K562 (cell line): Measurements from ENCODE around the gene SH3GL3. TPM values are rescaled to one million over a fixed set of nuclear protein-coding genes. Genes with fewer than 3 reads are reported as not detected.

ENCODE experiments used
- ATAC-seq: fragments of 200-7000 bp; cut with Tn5 transposase; 3 replicates; pipeline ENCODE4 v1.9.1; 2020; ENCODE audit warnings: moderate library complexity
- BruUV-seq: library from RNA; stranded (reverse); fragments of 400-500 nt; replicated peaks from 2 replicates; lab custom pipeline; 2021; lab: Mats Ljungman, UMichigan
- CTCF ChIA-PET: fragments of 300-600 bp; formaldehyde crosslinking; extraction: SDS; loops from one replicate; lab custom pipeline; 2021; ENCODE audit warnings: low intra/inter-chr PET ratio; lab: Yijun Ruan, JAX
- POLR2A ChIA-PET: fragments of 300-600, 350-650 bp; sonication (Branson Sonifier 250); formaldehyde crosslinking; extraction: SDS; loops from one replicate; lab custom pipeline; 2021; ENCODE audit warnings: antibody characterized with exemption, inconsistent platforms; lab: Yijun Ruan, JAX
- DNase-seq, 4 experiments: peaks; one replicate each; pipeline versions ENCODE4 v3.0.0 to v3.0.0-alpha.2; 2011 to 2018; ENCODE audit warnings: low spot score in 3 of 4, mixed read lengths in 3 of 4; ENCODE audit errors: extremely low read depth in 1 of 4
- FAIRE-seq: peaks from 2 replicates; lab custom pipeline; 2011; peaks lifted over from hg19 to GRCh38; lab: Jason Lieb, UNC
- H2AFZ ChIP-seq: 2 replicates; pipeline ENCODE4 v1.6.0; 2011; ENCODE audit warnings: low read depth, low read length, control low read depth, inconsistent platforms
- H3K27ac ChIP-seq: fragments of 200-600 bp; 3 replicates; pipeline ENCODE4 v1.8.0; 2011; ENCODE audit warnings: low read depth, mild to moderate bottlenecking, control low read depth, inconsistent platforms, low read length, moderate library complexity, mixed read lengths; ENCODE audit errors: extremely low read depth
- H3K27me3 ChIP-seq, 2 experiments: fragments of 300-600 bp in 1 of 2; 2 replicates in 1 of 2; 3 replicates in 1 of 2; pipeline versions ENCODE4 v1.6.0 to v1.8.0; 2011; ENCODE audit warnings: inconsistent platforms in 2 of 2, low read length in 2 of 2, mild to moderate bottlenecking in 1 of 2, mixed read lengths in 1 of 2, moderate library complexity in 1 of 2; ENCODE audit not compliant: control insufficient read depth in 2 of 2, insufficient read depth in 2 of 2
- H3K36me3 ChIP-seq: fragments of 300-600 bp; 3 replicates; pipeline ENCODE4 v1.8.0; 2011; ENCODE audit warnings: mild to moderate bottlenecking, low read length, inconsistent platforms; ENCODE audit not compliant: control insufficient read depth, insufficient read depth
- H3K4me1 ChIP-seq, 2 experiments: fragments of 200-600 bp in 1 of 2; replicated peaks in 1 of 2; 2 replicates in 1 of 2; 3 replicates in 1 of 2; pipeline versions ENCODE4 v1.5.1 to v1.8.0; 2011; ENCODE audit warnings: inconsistent platforms in 2 of 2, low read length in 2 of 2, mild to moderate bottlenecking in 1 of 2, mixed read lengths in 1 of 2, moderate library complexity in 1 of 2; ENCODE audit not compliant: control insufficient read depth in 2 of 2, insufficient read depth in 2 of 2
- H3K4me2 ChIP-seq: 2 replicates; pipeline ENCODE4 v1.6.1; 2011; ENCODE audit warnings: low read length, control low read depth, inconsistent platforms, mixed read lengths; ENCODE audit not compliant: insufficient read depth
- H3K4me3 ChIP-seq: fragments of 200-600 bp; sonication (generic), shearing (Covaris generic); 2 replicates; pipeline ENCODE4 v1.5.1; 2016; ENCODE audit warnings: control low read depth, inconsistent platforms
- H3K79me2 ChIP-seq: fragments of 200-600 bp; 3 replicates; pipeline ENCODE4 v1.8.0; 2011; ENCODE audit warnings: low read length, inconsistent platforms; ENCODE audit not compliant: control insufficient read depth, insufficient read depth
- H3K9ac ChIP-seq, 2 experiments: 2 replicates each; pipeline versions ENCODE4 v1.6.0 to v1.6.1; 2011; ENCODE audit warnings: low read depth in 2 of 2, low read length in 2 of 2, control low read depth in 1 of 2, inconsistent platforms in 1 of 2, mild to moderate bottlenecking in 1 of 2, mixed read lengths in 1 of 2; ENCODE audit not compliant: insufficient read depth in 1 of 2
- H3K9me1 ChIP-seq: one replicate; pipeline ENCODE4 v1.6.0; 2011; ENCODE audit warnings: inconsistent platforms, mild to moderate bottlenecking, low read length, moderate library complexity; ENCODE audit not compliant: control insufficient read depth, insufficient read depth
- H3K9me3 ChIP-seq: replicated peaks from 2 replicates; pipeline ENCODE4 v1.5.1; 2011; ENCODE audit warnings: low read depth, low read length, inconsistent platforms; ENCODE audit not compliant: control insufficient read depth, insufficient read depth
- H4K20me1 ChIP-seq: replicated peaks from 2 replicates; pipeline ENCODE4 v1.6.1; 2011; ENCODE audit warnings: low read length, inconsistent platforms, mixed read lengths; ENCODE audit not compliant: control insufficient read depth, insufficient read depth
- AFF1 ChIP-seq, 2 experiments: fragments of 450-650 bp; IDR thresholded peaks; 2 replicates each; pipeline ENCODE4 v1.6.1; 2018; ENCODE audit warnings: mild to moderate bottlenecking in 2 of 2, low read depth in 1 of 2; ENCODE audit not compliant: partially characterized antibody in 2 of 2
- BDP1 ChIP-seq: IDR thresholded peaks from 3 replicates; pipeline ENCODE4 v1.6.1; 2011; ENCODE audit not compliant: insufficient read length, insufficient read depth
- BRD4 ChIP-seq: fragments of 200-600 bp; sonication (generic); IDR thresholded peaks from 2 replicates; pipeline ENCODE4 v1.6.1; 2017; ENCODE audit warnings: inconsistent platforms
- BRD9 ChIP-seq: fragments of 450-650 bp; IDR thresholded peaks from 2 replicates; pipeline ENCODE4 v1.6.1; 2018; ENCODE audit warnings: low read depth; ENCODE audit not compliant: partially characterized antibody
- CEBPG ChIP-seq, 3 experiments: fragments of 200-800 bp in 1 of 3; sonication (Bioruptor generic) in 1 of 3; sonication (generic) in 1 of 3; formaldehyde crosslinking in 1 of 3; IDR thresholded peaks in 2 of 3; conservative IDR thresholded peaks in 1 of 3; 2 replicates each; pipeline versions ENCODE4 v1.6.1 to v1.8.0; 2016 to 2022; ENCODE audit warnings: missing compliant biosample characterization in 2 of 3, missing genetic modification characterization in 2 of 3, mild to moderate bottlenecking in 1 of 3, missing genetic modification reagents in 1 of 3
- E4F1 ChIP-seq: fragments of 250-450 bp; sonication (Bioruptor Pico); IDR thresholded peaks from 2 replicates; pipeline ENCODE4 v1.5.0; 2021; ENCODE audit warnings: mild to moderate bottlenecking, borderline replicate concordance
- RNF2 ChIP-seq: sonication (generic); IDR thresholded peaks from 2 replicates; pipeline ENCODE4 v1.6.1; 2016
- TBP ChIP-seq: optimal IDR thresholded peaks from 2 replicates; pipeline ENCODE3; 2011; ENCODE audit warnings: low read depth, low read length, improper control_type of control experiment
- TEAD4 ChIP-seq, 2 experiments: sonication (generic) in 1 of 2; formaldehyde crosslinking in 1 of 2; IDR thresholded peaks; 2 replicates each; pipeline versions ENCODE4 v1.6.1 to v1.8.0; 2012 to 2022; ENCODE audit warnings: borderline replicate concordance in 1 of 2, inconsistent platforms in 1 of 2, low read length in 1 of 2, mild to moderate bottlenecking in 1 of 2, missing genetic modification reagents in 1 of 2
- ZNF316 ChIP-seq: fragments of 450-650 bp; IDR thresholded peaks from 2 replicates; pipeline ENCODE4 v1.6.1; 2016
- ZNF347 ChIP-seq: fragments of 450-650 bp; formaldehyde crosslinking; IDR thresholded peaks from 2 replicates; pipeline ENCODE4 v1.4.0; 2020; ENCODE audit warnings: low read depth, mild to moderate bottlenecking, moderate library complexity
- WGBS: fragments of 100-300 bp; shearing (Covaris generic); methylation state at CpG from one replicate; pipeline ENCODE4 v1.1.6; 2016; ENCODE audit warnings: low coverage, mixed read lengths; ENCODE audit not compliant: insufficient coverage; ENCODE audit errors: missing lambda C conversion rate; 5-methylcytosine and 5-hydroxymethylcytosine counted together
- in situ Hi-C: fragments of 300-500 bp; cut with MboI; formaldehyde crosslinking; loops from 4 replicates; pipeline ENCODE4 v1.15.0; 2018; ENCODE audit warnings: inconsistent platforms, mixed read lengths
- intact Hi-C: fragments of 100-400 bp; cut with micrococcal nuclease; formaldehyde crosslinking; loops from 2 replicates; pipeline ENCODE4 v1.14.2; 2022
- polyA plus RNA-seq, 8 experiments: library from polyadenylated mRNA; depleted of rRNA in 4 of 8; stranded (reverse) in 5 of 8; unstranded in 3 of 8; fragments of >200 nt; fragmentation: Nextera tagmentation in 2 of 8; fragmentation: Illumina TruSeq in 1 of 8; extraction: Ambion mirVana in 2 of 8; extraction: Trizol in 1 of 8; gene quantifications; 2 replicates each; pipeline versions ENCODE4 v1.2.1 to v1.2.3, GENCODE V29; 2011 to 2014; ENCODE audit warnings: inconsistent platforms in 1 of 8, missing spikeins in 1 of 8
- total RNA-seq, 7 experiments: library from RNA; depleted of rRNA in 6 of 7; stranded (reverse); fragments of >200 nt in 6 of 7; fragmentation: Illumina TruSeq in 2 of 7; extraction: Trizol in 2 of 7; gene quantifications; 2 replicates each; pipeline versions ENCODE4 v1.2.1 to v1.2.3, GENCODE V29; 2011 to 2021; ENCODE audit warnings: low replicate concordance in 1 of 7
- TF ChIP-seq, protein P1 (sequence below): IDR thresholded peaks from 2 replicates; pipeline ENCODE4 v1.6.1; 2012; ENCODE audit warnings: low read depth, low read length, improper control_type of control experiment, borderline replicate concordance

SH3GL3 gene
- total and polyA plus RNA-seq, 9 of the 15 experiments (the other 6 are each of a cell fraction or from before 2014, with no cell fraction given), result 3.9 to 16.0 (median 9.7) TPM

GRCh38 chr15:83556754-83557153 lies 109.6 kb downstream of the SH3GL3 start (continued):
- no peak for TF ChIP-seq AFF1 (IDR thresholded peaks at IDR 0.05; ENCODE audit: low read depth in 1 of 2, partially characterized antibody in 2 of 2)
- no peak for TF ChIP-seq BDP1
- TF ChIP-seq BRD4, result no peak
- no peak for TF ChIP-seq ZNF316
- no peak for TF ChIP-seq TBP
- no peak for TF ChIP-seq TEAD4 (IDR thresholded peaks at IDR 0.05; ENCODE audit: low read length)
- no peak for TF ChIP-seq TEAD4 (CRISPR knock-in tag; IDR thresholded peaks at IDR 0.05; ENCODE audit: borderline replicate concordance)

DNA sequence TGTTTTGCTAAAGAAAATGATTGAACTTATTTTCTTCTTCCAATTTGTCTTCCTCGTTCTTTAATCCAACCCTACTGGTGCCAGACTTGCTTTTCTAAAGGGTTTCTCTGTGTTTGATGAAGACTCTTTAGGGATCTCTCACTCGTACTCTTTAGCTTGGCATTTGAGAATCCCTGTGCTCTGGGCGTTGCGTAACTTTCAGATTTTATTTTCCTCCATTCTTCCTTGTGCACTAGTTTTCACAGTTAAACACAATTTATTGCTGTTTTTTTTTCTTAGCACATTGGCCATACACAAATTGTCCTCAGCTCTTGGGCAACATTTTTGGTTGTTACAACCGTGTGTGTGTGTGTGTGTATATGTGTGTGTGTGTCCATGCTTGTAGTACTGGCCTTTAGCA lies 111.0 kb downstream of the SH3GL3 start:
- Histone ChIP-seq H3K4me3 (no peak overlapping the region), H3K9me1 (no peaks in the 10 kb centered on the region), H4K20me1 (no peaks in the 10 kb centered on the region), H3K4me1 (peaks cover 2 to 4% of the 10 kb centered on the region in 2 experiments; a peak in 3 of 5 replicates), H3K4me2 (no peak overlapping the region), H3K36me3 (no peaks in the 10 kb centered on the region), H3K9ac (no peak overlapping the region), H3K79me2 (peaks cover 5% of the 10 kb centered on the region; the same call in 1 of the 3 replicates), H3K27me3 (no peaks in the 10 kb centered on the region), H3K9me3 (no peaks in the 10 kb centered on the region), H3K27ac (no peak overlapping the region), H2AFZ (no peak overlapping the region)
- ATAC-seq (no peak), FAIRE-seq (no peak), DNase-seq (no peak)
- no TSS peak for BruUV-seq
- CTCF ChIA-PET, result interaction anchor here (4.3 kb wide), 1 partner anchor 119 kb away, joined by 54 read pairs; no protein-coding TSS in a partner anchor
- intact Hi-C loops, result loop anchor here (2.0 kb wide), 1 partner anchor 111 kb away; the partner anchor contains the start of gene SH3GL3
- in situ Hi-C loops, result loop anchor here (5.0 to 10.0 kb wide), 2 partner anchors 121 to 303 kb away; no protein-coding TSS in a partner anchor
- POLR2A ChIA-PET, result no interaction called here
- WGBS, result 60% methylated on average over 5 of the region's 5 CpGs
- no peak for TF ChIP-seq E4F1 (CRISPR knock-in tag)
- TF ChIP-seq BRD9, result no peak
- TF ChIP-seq RNF2, result no peak
- no peak for TF ChIP-seq ZNF347 (CRISPR knock-in tag)
- TF ChIP-seq, protein P1, sequence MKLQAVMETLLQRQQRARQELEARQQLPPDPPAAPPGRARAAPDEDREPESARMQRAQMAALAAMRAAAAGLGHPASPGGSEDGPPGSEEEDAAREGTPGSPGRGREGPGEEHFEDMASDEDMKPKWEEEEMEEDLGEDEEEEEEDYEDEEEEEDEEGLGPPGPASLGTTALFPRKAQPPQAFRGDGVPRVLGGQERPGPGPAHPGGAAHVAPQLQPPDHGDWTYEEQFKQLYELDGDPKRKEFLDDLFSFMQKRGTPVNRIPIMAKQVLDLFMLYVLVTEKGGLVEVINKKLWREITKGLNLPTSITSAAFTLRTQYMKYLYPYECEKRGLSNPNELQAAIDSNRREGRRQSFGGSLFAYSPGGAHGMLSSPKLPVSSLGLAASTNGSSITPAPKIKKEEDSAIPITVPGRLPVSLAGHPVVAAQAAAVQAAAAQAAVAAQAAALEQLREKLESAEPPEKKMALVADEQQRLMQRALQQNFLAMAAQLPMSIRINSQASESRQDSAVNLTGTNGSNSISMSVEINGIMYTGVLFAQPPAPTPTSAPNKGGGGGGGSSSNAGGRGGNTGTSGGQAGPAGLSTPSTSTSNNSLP, result no peak
- TF ChIP-seq CEBPG (CRISPR knock-in tag; IDR thresholded peaks at IDR 0.05), result no peak
- peak; percentile 56 to 59; a peak in 3 of 4 replicates for TF ChIP-seq CEBPG (tag; conservative IDR thresholded peaks at IDR 0.05 in 1 of 2, IDR thresholded peaks at IDR 0.05 in 1 of 2)
